T47D (cell line): ENCODE results near the gene TBX6.

Source experiments
- DNase-seq, 2 experiments: peaks; one replicate each; pipeline versions ENCODE4 v3.0.0 to v3.0.0-alpha.2; 2011 to 2012; ENCODE audit warnings: low read depth in 1 of 2, low spot score in 1 of 2
- JUND ChIP-seq: IDR thresholded peaks from 2 replicates; pipeline ENCODE4 v1.6.1; 2012; ENCODE audit warnings: low read depth
- in situ Hi-C: cut with HindIII; loops from 2 replicates; pipeline ENCODE4 v1.10.0; 2016; ENCODE audit warnings: low sequenced_read_pairs, low pct_unique_long_range_greater_than_20kb

Gene TBX6

GRCh38 chr16:30088237-30088831 is 3.4 kb downstream of the TBX6 start:
- DNase-seq = no peak
- in situ Hi-C loops = no loop called here
- no peak for TF ChIP-seq JUND

GRCh38 chr16:30087181-30087898 is 4.4 kb downstream of the TBX6 start:
- no peak for DNase-seq
- in situ Hi-C loops = no loop called here
- TF ChIP-seq JUND = no peak

GRCh38 chr16:30086291-30087140 is 5.2 kb downstream of the TBX6 start:
- TF ChIP-seq JUND = no peak
- DNase-seq = no peak
- in situ Hi-C loops = no loop called here

- DNase-seq = no peak
- no peak for TF ChIP-seq JUND
- in situ Hi-C loops = no loop called here
Observed at GRCh38 chr16:30085820-30086219, 5.9 kb downstream of the TBX6 start.

- DNase-seq = no peak
- no peak for TF ChIP-seq JUND
- in situ Hi-C loops = no loop called here
Observed at GRCh38 chr16:30085247-30085646, 6.5 kb downstream of the TBX6 start.

- in situ Hi-C loops = no loop called here
- no peak for TF ChIP-seq JUND
- DNase-seq = no peak
Observed at GRCh38 chr16:30084816-30085159, 6.9 kb downstream of the TBX6 start.

GRCh38 chr16:30084096-30084815 is 7.5 kb downstream of the TBX6 start:
- no peak for DNase-seq
- TF ChIP-seq JUND = no peak
- in situ Hi-C loops = no loop called here

GRCh38 chr16:30083216-30084055 is 8.3 kb downstream of the TBX6 start:
- in situ Hi-C loops = no loop called here
- no peak for TF ChIP-seq JUND
- DNase-seq = no peak

- in situ Hi-C loops = no loop called here
- DNase-seq = no peak
- no peak for TF ChIP-seq JUND
Observed at GRCh38 chr16:30082545-30083090, 9.1 kb downstream of the TBX6 start.

- no peak for DNase-seq
- no peak for TF ChIP-seq JUND
- in situ Hi-C loops = no loop called here
Observed at GRCh38 chr16:30079480-30079879, 12.2 kb downstream of the TBX6 start.

GRCh38 chr16:30078744-30079143 is 13.0 kb downstream of the TBX6 start:
- in situ Hi-C loops = no loop called here
- no peak for DNase-seq
- no peak for TF ChIP-seq JUND
